ENCODE data around the gene VMAC. TPM values are rescaled to one million over a fixed set of nuclear protein-coding genes. Genes with fewer than 3 reads are reported as not detected.

The VMAC gene
- total and polyA plus RNA-seq, 8 donors, result 3.6 to 60.8 (median 6.7) TPM

GRCh38 chr19:5943623-5944022 is 39.0 kb downstream of the VMAC start:
- Histone ChIP-seq H3K4me3 (no peak overlapping the region), H3K27me3 (no peaks in the 10 kb centered on the region), H3K27ac (peak overlapping the region in 4 of 5 donors; percentile 57 to 84 (median 64)), H3K36me3 (peaks cover 18 to 38% (median 33%) of the 10 kb centered on the region in 4 donors), H3K9me3 (no peaks in the 10 kb centered on the region), H3K4me1 (peaks cover 44 to 82% (median 56%) of the 10 kb centered on the region in 4 donors)
- 59 to 76% (median 66%) methylated on average over 10 of the region's 10 CpGs for WGBS, 5 donors
- TF ChIP-seq POLR2A (IDR thresholded peaks at IDR 0.05) (no peak), CTCF (IDR thresholded peaks at IDR 0.05) (no peak), POLR2AphosphoS5 (IDR thresholded peaks at IDR 0.05) (no peak), EP300 (IDR thresholded peaks at IDR 0.05) (no peak)
- no peak for DNase-seq
- intact Hi-C loops (cut with DNase I; ENCODE audit: low total_unique reads), result no loop called here

- peaks cover 74 to 97% (median 86%) of the 10 kb centered on the region in 4 donors for H3K4me1 ChIP-seq
- intact Hi-C loops (cut with DNase I; ENCODE audit: low total_unique reads), result no loop called here
- peak; percentile 37 to 66 for DNase-seq
- 57 to 80% (median 69%) methylated on average over 13 of the region's 13 CpGs for WGBS, 5 donors
- peaks cover 0 to 8% (median 2%) of the 10 kb centered on the region in 4 donors for H3K36me3 ChIP-seq
- H3K4me3 ChIP-seq, result no peak overlapping the region
- peak overlapping the region in 4 of 5 donors; percentile 73 to 84 (median 80) for H3K27ac ChIP-seq
- TF ChIP-seq POLR2AphosphoS5 (IDR thresholded peaks at IDR 0.05) (peak in 2 of 3 donors; percentile 7 to 52), EP300 (IDR thresholded peaks at IDR 0.05) (no peak)
- no peaks in the 10 kb centered on the region for H3K27me3 ChIP-seq
- no peaks in the 10 kb centered on the region for H3K9me3 ChIP-seq
These were observed 42.8 kb downstream of the VMAC start for GRCh38 chr19:5947435-5947834.

- Histone ChIP-seq H3K4me3 (no peak overlapping the region), H3K9me3 (no peaks in the 10 kb centered on the region), H3K27me3 (no peaks in the 10 kb centered on the region), H3K36me3 (peaks cover 0 to 8% (median 2%) of the 10 kb centered on the region in 4 donors), H3K4me1 (peaks cover 75 to 97% (median 90%) of the 10 kb centered on the region in 4 donors), H3K27ac (peak overlapping the region in 4 of 5 donors; percentile 73 to 84 (median 80))
- TF ChIP-seq POLR2AphosphoS5 (IDR thresholded peaks at IDR 0.05) (peak in 2 of 3 donors; percentile 4 to 6), CTCF (IDR thresholded peaks at IDR 0.05) (no peak), POLR2A (IDR thresholded peaks at IDR 0.05) (no peak)
- DNase-seq, result peak in 1 of 2 donors; percentile 72
- intact Hi-C loops (cut with DNase I; ENCODE audit: low total_unique reads), result no loop called here
- WGBS, 5 donors, result 29 to 41% (median 35%) methylated on average over 13 of the region's 13 CpGs
These were observed 44.3 kb downstream of the VMAC start for GRCh38 chr19:5948752-5949564.

- WGBS, 5 donors, result 46 to 73% (median 52%) methylated on average over 13 of the region's 13 CpGs
- Histone ChIP-seq H3K9me3 (no peaks in the 10 kb centered on the region), H3K27me3 (no peaks in the 10 kb centered on the region), H3K4me1 (peaks cover 83 to 97% (median 91%) of the 10 kb centered on the region in 4 donors), H3K4me3 (no peak overlapping the region), H3K36me3 (peaks cover 0 to 8% (median 2%) of the 10 kb centered on the region in 4 donors), H3K27ac (peak overlapping the region; percentile 45 to 84 (median 79))
- intact Hi-C loops (cut with DNase I; ENCODE audit: low total_unique reads), result no loop called here
- peak; percentile 57 to 76 for DNase-seq
- TF ChIP-seq POLR2AphosphoS5 (IDR thresholded peaks at IDR 0.05) (peak in 1 of 3 donors; percentile 23), CTCF (IDR thresholded peaks at IDR 0.05) (no peak)
These were observed 45.2 kb downstream of the VMAC start for GRCh38 chr19:5949792-5950305.

Data from stomach (tissue), 9 donors.